KMS-11 (cell line): Measurements from ENCODE around the gene CYBB.

ENCODE experiments used
- H2AFZ ChIP-seq: fragments of 200-600 bp; sonication (generic); 2 replicates; pipeline ENCODE4 v1.6.1; 2016; ENCODE audit warnings: antibody characterized with exemption, mixed run types, low read depth
- H3K27ac ChIP-seq: fragments of 200-600 bp; sonication (generic); 2 replicates; pipeline ENCODE4 v1.6.1; 2016; ENCODE audit warnings: mild to moderate bottlenecking, mixed run types
- H3K27me3 ChIP-seq: fragments of 200-600 bp; sonication (generic); 2 replicates; pipeline ENCODE4 v1.6.1; 2017; ENCODE audit warnings: mild to moderate bottlenecking, low read depth, mixed run types, moderate library complexity; ENCODE audit not compliant: insufficient read depth
- H3K36me3 ChIP-seq: fragments of 200-600 bp; sonication (generic); 2 replicates; pipeline ENCODE4 v1.6.1; 2017; ENCODE audit warnings: mild to moderate bottlenecking, mixed run types; ENCODE audit not compliant: insufficient read depth
- H3K4me1 ChIP-seq: fragments of 200-600 bp; sonication (generic); 2 replicates; pipeline ENCODE4 v1.6.1; 2016; ENCODE audit warnings: mild to moderate bottlenecking, low read depth, mixed run types; ENCODE audit not compliant: poor library complexity, severe bottlenecking
- H3K4me2 ChIP-seq: fragments of 200-600 bp; sonication (generic); 2 replicates; pipeline ENCODE4 v1.7.0; 2016; ENCODE audit warnings: mild to moderate bottlenecking, mixed run types
- H3K4me3 ChIP-seq: fragments of 200-600 bp; sonication (generic); IDR thresholded peaks from 2 replicates; pipeline ENCODE4 v1.6.1; 2017; ENCODE audit warnings: low read depth, low read length, mixed read lengths; ENCODE audit not compliant: insufficient read depth
- H3K79me2 ChIP-seq: fragments of 200-600 bp; sonication (generic); 2 replicates; pipeline ENCODE4 v1.6.1; 2016; ENCODE audit warnings: low read depth, mixed run types; ENCODE audit not compliant: insufficient read depth
- H3K9ac ChIP-seq: fragments of 200-600 bp; sonication (generic); 2 replicates; pipeline ENCODE4 v1.6.1; 2016; ENCODE audit warnings: mild to moderate bottlenecking, mixed run types
- H4K20me1 ChIP-seq: fragments of 200-600 bp; sonication (generic); 2 replicates; pipeline ENCODE4 v1.6.1; 2016; ENCODE audit warnings: mild to moderate bottlenecking, mixed run types; ENCODE audit not compliant: insufficient read depth
- TF ChIP-seq, protein P1 (sequence below): fragments of 200-600 bp; sonication (generic); conservative IDR thresholded peaks from 2 replicates; pipeline ENCODE4 v1.6.1; 2017; ENCODE audit warnings: low read depth, mild to moderate bottlenecking, antibody characterized with exemption, low read length, moderate library complexity, mixed read lengths

Gene CYBB

GRCh38 chrX:37800717-37801116, 20.9 kb downstream of the CYBB start:
- TF ChIP-seq, protein P1, sequence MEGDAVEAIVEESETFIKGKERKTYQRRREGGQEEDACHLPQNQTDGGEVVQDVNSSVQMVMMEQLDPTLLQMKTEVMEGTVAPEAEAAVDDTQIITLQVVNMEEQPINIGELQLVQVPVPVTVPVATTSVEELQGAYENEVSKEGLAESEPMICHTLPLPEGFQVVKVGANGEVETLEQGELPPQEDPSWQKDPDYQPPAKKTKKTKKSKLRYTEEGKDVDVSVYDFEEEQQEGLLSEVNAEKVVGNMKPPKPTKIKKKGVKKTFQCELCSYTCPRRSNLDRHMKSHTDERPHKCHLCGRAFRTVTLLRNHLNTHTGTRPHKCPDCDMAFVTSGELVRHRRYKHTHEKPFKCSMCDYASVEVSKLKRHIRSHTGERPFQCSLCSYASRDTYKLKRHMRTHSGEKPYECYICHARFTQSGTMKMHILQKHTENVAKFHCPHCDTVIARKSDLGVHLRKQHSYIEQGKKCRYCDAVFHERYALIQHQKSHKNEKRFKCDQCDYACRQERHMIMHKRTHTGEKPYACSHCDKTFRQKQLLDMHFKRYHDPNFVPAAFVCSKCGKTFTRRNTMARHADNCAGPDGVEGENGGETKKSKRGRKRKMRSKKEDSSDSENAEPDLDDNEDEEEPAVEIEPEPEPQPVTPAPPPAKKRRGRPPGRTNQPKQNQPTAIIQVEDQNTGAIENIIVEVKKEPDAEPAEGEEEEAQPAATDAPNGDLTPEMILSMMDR, result no peak
- Histone ChIP-seq H3K36me3 (no peaks in the 10 kb centered on the region), H3K27ac (no peak overlapping the region), H2AFZ (no peak overlapping the region), H3K9ac (no peak overlapping the region), H3K4me2 (no peak overlapping the region), H3K4me1 (peaks cover 22% of the 10 kb centered on the region), H3K27me3 (no peaks in the 10 kb centered on the region), H4K20me1 (no peaks in the 10 kb centered on the region), H3K79me2 (no peaks in the 10 kb centered on the region), H3K4me3 (no peak overlapping the region)

DNA sequence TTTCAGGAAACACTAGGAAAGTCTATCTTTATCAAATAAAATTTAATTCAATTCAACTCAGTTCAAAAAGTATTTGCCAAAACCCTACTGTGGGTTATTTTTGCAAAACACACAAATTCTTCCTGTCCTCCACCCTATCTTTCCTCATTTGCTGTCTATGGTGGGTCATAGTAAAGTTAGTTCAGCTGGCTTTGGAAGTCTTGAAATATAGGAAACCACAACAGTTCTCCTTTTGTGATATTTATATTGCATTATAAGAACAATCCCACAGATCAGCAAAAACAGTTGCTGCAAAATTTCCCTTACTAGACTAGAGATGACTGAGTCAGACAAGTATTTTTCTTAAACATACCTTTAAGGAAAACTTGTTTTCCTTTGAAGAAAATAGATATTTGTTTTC, 22.2 kb downstream of the CYBB start:
- no peaks in the 10 kb centered on the region for H4K20me1 ChIP-seq
- peaks cover 9% of the 10 kb centered on the region for H3K4me1 ChIP-seq
- no peaks in the 10 kb centered on the region for H3K79me2 ChIP-seq
- H3K4me2 ChIP-seq, result no peak overlapping the region
- no peaks in the 10 kb centered on the region for H3K27me3 ChIP-seq
- H3K4me3 ChIP-seq, result no peak overlapping the region
- TF ChIP-seq, protein P1, result no peak
- no peak overlapping the region for H3K9ac ChIP-seq
- H3K36me3 ChIP-seq, result no peaks in the 10 kb centered on the region
- H3K27ac ChIP-seq, result no peak overlapping the region
- no peak overlapping the region for H2AFZ ChIP-seq

GRCh38 chrX:37803057-37803456, 23.2 kb downstream of the CYBB start:
- Histone ChIP-seq H4K20me1 (no peaks in the 10 kb centered on the region), H3K4me2 (no peak overlapping the region), H3K4me3 (no peak overlapping the region), H3K9ac (no peak overlapping the region), H3K36me3 (no peaks in the 10 kb centered on the region), H2AFZ (no peak overlapping the region), H3K27me3 (no peaks in the 10 kb centered on the region), H3K27ac (no peak overlapping the region), H3K79me2 (no peaks in the 10 kb centered on the region), H3K4me1 (peaks cover 4% of the 10 kb centered on the region)
- TF ChIP-seq, protein P1, result no peak

- Histone ChIP-seq H2AFZ (no peak overlapping the region), H3K9ac (no peak overlapping the region), H3K4me2 (no peak overlapping the region), H3K27me3 (no peaks in the 10 kb centered on the region), H4K20me1 (no peaks in the 10 kb centered on the region), H3K79me2 (no peaks in the 10 kb centered on the region), H3K27ac (no peak overlapping the region), H3K36me3 (no peaks in the 10 kb centered on the region), H3K4me1 (no peaks in the 10 kb centered on the region), H3K4me3 (no peak overlapping the region)
- TF ChIP-seq, protein P1, result no peak
These were observed 30.1 kb downstream of the CYBB start for GRCh38 chrX:37809970-37810369.

GRCh38 chrX:37812110-37812509, 32.3 kb downstream of the CYBB start:
- H3K27me3 ChIP-seq, result no peaks in the 10 kb centered on the region
- no peak overlapping the region for H2AFZ ChIP-seq
- H3K36me3 ChIP-seq, result no peaks in the 10 kb centered on the region
- no peaks in the 10 kb centered on the region for H3K4me1 ChIP-seq
- H3K79me2 ChIP-seq, result no peaks in the 10 kb centered on the region
- H3K4me2 ChIP-seq, result no peak overlapping the region
- no peak overlapping the region for H3K4me3 ChIP-seq
- H3K27ac ChIP-seq, result no peak overlapping the region
- no peaks in the 10 kb centered on the region for H4K20me1 ChIP-seq
- H3K9ac ChIP-seq, result no peak overlapping the region
- TF ChIP-seq, protein P1, result no peak
